ENCODE results near the gene REEP1. TPM values are rescaled to one million over a fixed set of nuclear protein-coding genes. Genes with fewer than 3 reads are reported as not detected.

REEP1 gene
- total RNA-seq, 1 experiment from 2014 or later = 0.23 TPM

GRCh38 chr2:86283411-86284030, 53.9 kb downstream of the REEP1 start:
- Histone ChIP-seq H3K27me3 (ENCODE audit: control insufficient read depth, insufficient read depth, low read length) (peaks cover 24% of the 10 kb centered on the region), H3K4me1 (ENCODE audit: control insufficient read depth, insufficient read depth, low read length) (no peaks in the 10 kb centered on the region), H3K9me3 (ENCODE audit: control insufficient read depth, insufficient read depth, low read depth, low read length) (no peaks in the 10 kb centered on the region), H3K4me3 (ENCODE audit: low read depth in 2 of 2, low read length in 2 of 2) (no peak overlapping the region), H3K36me3 (ENCODE audit: control insufficient read depth, insufficient read depth, low read length) (no peaks in the 10 kb centered on the region), H3K27ac (ENCODE audit: low read length) (no peak overlapping the region)
- intact Hi-C loops (cut with micrococcal nuclease; ENCODE audit: unreplicated experiment) = no loop called here
- CTCF ChIA-PET = no interaction called here
- no TSS peak for BruUV-seq (replicated peaks)
- TF ChIP-seq TCF7L2 (IDR thresholded peaks at IDR 0.05; ENCODE audit: low read depth, low read length) (no peak), REST (IDR thresholded peaks at IDR 0.05; ENCODE audit: insufficient read depth in 1 of 2, low read depth in 2 of 2, low read length in 1 of 2) (no peak), SIN3A (IDR thresholded peaks at IDR 0.05; ENCODE audit: borderline replicate concordance, insufficient read depth, low read depth, low read length) (no peak), POLR2AphosphoS5 (IDR thresholded peaks at IDR 0.05; ENCODE audit: low read depth, low read length) (no peak), CTCF (IDR thresholded peaks at IDR 0.05) (no peak)
- DNase-seq (ENCODE audit: low read depth, low spot score) (no peak), ATAC-seq (no peak)
- POLR2A ChIA-PET = no interaction called here
- in situ Hi-C loops (cut with HindIII; ENCODE audit: low pct_unique_long_range_greater_than_20kb, low sequenced_read_pairs) = no loop called here

GRCh38 chr2:86281066-86281700, 56.2 kb downstream of the REEP1 start:
- ChIA-PET POLR2A (no interaction called here), CTCF (no interaction called here)
- DNase-seq (ENCODE audit: low read depth, low spot score) = no peak
- no peak overlapping the region for H3K4me3 ChIP-seq (ENCODE audit: low read depth in 2 of 2, low read length in 2 of 2)
- no peak for ATAC-seq
- no peaks in the 10 kb centered on the region for H3K9me3 ChIP-seq (ENCODE audit: control insufficient read depth, insufficient read depth, low read depth, low read length)
- no peaks in the 10 kb centered on the region for H3K4me1 ChIP-seq (ENCODE audit: control insufficient read depth, insufficient read depth, low read length)
- no TSS peak for BruUV-seq (replicated peaks)
- in situ Hi-C loops (cut with HindIII; ENCODE audit: low pct_unique_long_range_greater_than_20kb, low sequenced_read_pairs) = no loop called here
- intact Hi-C loops (cut with micrococcal nuclease; ENCODE audit: unreplicated experiment) = no loop called here
- TF ChIP-seq REST (IDR thresholded peaks at IDR 0.05; ENCODE audit: insufficient read depth in 1 of 2, low read depth in 2 of 2, low read length in 1 of 2) (no peak), SIN3A (IDR thresholded peaks at IDR 0.05; ENCODE audit: borderline replicate concordance, insufficient read depth, low read depth, low read length) (no peak), TCF7L2 (IDR thresholded peaks at IDR 0.05; ENCODE audit: low read depth, low read length) (no peak), CTCF (IDR thresholded peaks at IDR 0.05) (no peak), POLR2AphosphoS5 (IDR thresholded peaks at IDR 0.05; ENCODE audit: low read depth, low read length) (no peak)
- no peaks in the 10 kb centered on the region for H3K36me3 ChIP-seq (ENCODE audit: control insufficient read depth, insufficient read depth, low read length)
- no peak overlapping the region for H3K27ac ChIP-seq (ENCODE audit: low read length)
- peaks cover 15% of the 10 kb centered on the region for H3K27me3 ChIP-seq (ENCODE audit: control insufficient read depth, insufficient read depth, low read length)

All from Panc1 (cell line).